ENCODE measurements around the gene ARHGEF7. TPM values are rescaled to one million over a fixed set of nuclear protein-coding genes. Genes with fewer than 3 reads are reported as not detected.
A peak's percentile ranks its signal among the peaks of the same experiment; 100 is the strongest.

The ARHGEF7 gene
- total RNA-seq, 1 experiment from 2014 or later, result 47.3 TPM

- TF ChIP-seq IRF2 (CRISPR knock-in tag; IDR thresholded peaks at IDR 0.05; ENCODE audit: borderline replicate concordance, low read depth), result no peak
Observed at GRCh38 chr13:111120913-111121312, 5.8 kb downstream of the ARHGEF7 start (continued).

- Mint-ChIP-seq H3K27me3 (ENCODE audit: low read depth) (peaks cover 27% of the 10 kb centered on the region), H3K36me3 (no peaks in the 10 kb centered on the region), H3K27ac (no peak overlapping the region), H3K9me3 (no peaks in the 10 kb centered on the region), H3K4me1 (peaks cover 4% of the 10 kb centered on the region), H3K4me3 (no peak overlapping the region)
- TF ChIP-seq ATF2 (CRISPR knock-in tag; IDR thresholded peaks at IDR 0.05; ENCODE audit: borderline replicate concordance, low read depth) (no peak), ESRRA (CRISPR knock-in tag; IDR thresholded peaks at IDR 0.05; ENCODE audit: borderline replicate concordance) (no peak), TEAD4 (CRISPR knock-in tag; IDR thresholded peaks at IDR 0.05) (no peak), NR2C2 (CRISPR knock-in tag; IDR thresholded peaks at IDR 0.05) (no peak), NR1H2 (CRISPR knock-in tag; IDR thresholded peaks at IDR 0.05) (no peak), HMGXB4 (CRISPR knock-in tag; IDR thresholded peaks at IDR 0.05) (no peak), ZBTB21 (CRISPR knock-in tag; IDR thresholded peaks at IDR 0.05; ENCODE audit: borderline replicate concordance) (no peak), SP1 (CRISPR knock-in tag; conservative IDR thresholded peaks at IDR 0.05) (no peak), NFATC4 (CRISPR knock-in tag; IDR thresholded peaks at IDR 0.05) (no peak)
- POLR2A ChIA-PET, result no interaction called here
- ATAC-seq, result no peak
- CTCF ChIA-PET, result no interaction called here
- DNase-seq (ENCODE audit: low spot score), result no peak
Observed at GRCh38 chr13:111121506-111121905, 6.4 kb downstream of the ARHGEF7 start.

GRCh38 chr13:111122056-111122455 lies 6.9 kb downstream of the ARHGEF7 start:
- no peaks in the 10 kb centered on the region for H3K9me3 Mint-ChIP-seq
- peaks cover 4% of the 10 kb centered on the region for H3K4me1 Mint-ChIP-seq
- H3K27ac Mint-ChIP-seq, result no peak overlapping the region
- no peak for DNase-seq (ENCODE audit: low spot score)
- TF ChIP-seq NR1H2 (CRISPR knock-in tag; IDR thresholded peaks at IDR 0.05), result no peak
- no peak for TF ChIP-seq TEAD4 (CRISPR knock-in tag; IDR thresholded peaks at IDR 0.05)
- TF ChIP-seq ZMAT4 (CRISPR knock-in tag; IDR thresholded peaks at IDR 0.05), result no peak
- TF ChIP-seq SOX15 (CRISPR knock-in tag; IDR thresholded peaks at IDR 0.05), result no peak
- no peak for TF ChIP-seq RORB (CRISPR knock-in tag; IDR thresholded peaks at IDR 0.05)
- no peak for TF ChIP-seq FOXK1 (CRISPR knock-in tag; IDR thresholded peaks at IDR 0.05)
- no peak for TF ChIP-seq FOXP4 (CRISPR knock-in tag; IDR thresholded peaks at IDR 0.05)
- TF ChIP-seq HMGXB4 (CRISPR knock-in tag; IDR thresholded peaks at IDR 0.05), result no peak
- no peak for TF ChIP-seq CTCF (IDR thresholded peaks at IDR 0.05)
- no peak for TF ChIP-seq ZNF121 (CRISPR knock-in tag; IDR thresholded peaks at IDR 0.05)
- TF ChIP-seq ETV6 (CRISPR knock-in tag; IDR thresholded peaks at IDR 0.05), result no peak
- no peak for TF ChIP-seq ZBTB43 (CRISPR knock-in tag; IDR thresholded peaks at IDR 0.05)
- no peak for TF ChIP-seq RELA (CRISPR knock-in tag; IDR thresholded peaks at IDR 0.05; ENCODE audit: borderline replicate concordance)
- TF ChIP-seq ZNF512 (CRISPR knock-in tag; IDR thresholded peaks at IDR 0.05; ENCODE audit: borderline replicate concordance), result no peak
- no peak for TF ChIP-seq NFATC4 (CRISPR knock-in tag; IDR thresholded peaks at IDR 0.05)
- TF ChIP-seq FOXP1 (CRISPR knock-in tag; IDR thresholded peaks at IDR 0.05; ENCODE audit: borderline replicate concordance), result no peak
- ChIA-PET CTCF (no interaction called here), POLR2A (no interaction called here)
- H3K36me3 Mint-ChIP-seq, result no peaks in the 10 kb centered on the region
- no peak overlapping the region for H3K4me3 Mint-ChIP-seq
- ATAC-seq, result peak; percentile 52
- peaks cover 21% of the 10 kb centered on the region for H3K27me3 Mint-ChIP-seq (ENCODE audit: low read depth)
